HL-60 (cell line): Measurements from ENCODE around the gene SYNJ2.

Experiments used
- DNase-seq, 2 experiments: peaks; one replicate each; pipeline ENCODE4 v3.0.0-alpha.2; 2010 to 2020; ENCODE audit warnings: low read depth in 1 of 2, low spot score in 1 of 2
- H3K27ac ChIP-seq: fragments of 250-450 bp; sonication (Bioruptor Pico); replicated peaks from 2 replicates; pipeline ENCODE4 v1.5.1; 2020; ENCODE audit warnings: mild to moderate bottlenecking, moderate library complexity
- H3K27me3 ChIP-seq: fragments of 250-450 bp; sonication (Bioruptor Pico); 2 replicates; pipeline ENCODE4 v1.5.1; 2021; ENCODE audit warnings: mild to moderate bottlenecking, moderate library complexity; ENCODE audit not compliant: insufficient read depth, poor library complexity, severe bottlenecking
- H3K4me3 ChIP-seq: replicated peaks from 2 replicates; pipeline ENCODE4 v1.5.1; 2011; ENCODE audit warnings: mild to moderate bottlenecking, control low read depth, low read length; ENCODE audit not compliant: insufficient read depth
- CTCF ChIP-seq: IDR thresholded peaks from one replicate; pipeline ENCODE4 v1.5.1; 2011; ENCODE audit warnings: low read length, control low read depth, inconsistent platforms; ENCODE audit not compliant: insufficient read depth
- GABPA ChIP-seq: IDR thresholded peaks from 2 replicates; pipeline ENCODE4 v1.6.1; 2012; ENCODE audit warnings: low read depth
- POLR2AphosphoS5 ChIP-seq: IDR thresholded peaks from 2 replicates; pipeline ENCODE4 v1.6.1; 2012; ENCODE audit warnings: low read depth
- REST ChIP-seq: IDR thresholded peaks from 2 replicates; pipeline ENCODE4 v1.6.1; 2012; ENCODE audit warnings: low read depth; ENCODE audit not compliant: insufficient replicate concordance
- SPI1 ChIP-seq: IDR thresholded peaks from 2 replicates; pipeline ENCODE4 v1.6.1; 2012; ENCODE audit warnings: low read depth, mild to moderate bottlenecking, borderline replicate concordance
- long read RNA-seq: library from polyadenylated mRNA; unstranded; transcript quantifications from one replicate; pipeline ENCODE4 v2.0.0, GENCODE V29; 2020

The SYNJ2 gene
- long read RNA-seq, partial matches to known transcripts: 6 of 10 reads
- long read RNA-seq, other reads (novel, unspliced or antisense): 4 of 10 reads

GRCh38 chr6:157981395-157982101 lies at the start of gene SYNJ2:
Gene SYNJ2 (plus strand): TSS chr6:157981863. CDS start chr6:157981962, 99 bp downstream.
- DNase-seq: peak; percentile 57 to 69
- peak; percentile 52; the same call in 1 of the 2 replicates for TF ChIP-seq POLR2AphosphoS5
- TF ChIP-seq REST: no peak
- no peaks in the 10 kb centered on the region for H3K27me3 ChIP-seq
- H3K4me3 ChIP-seq: peak within 1 kb of the TSS; percentile 54
- peak within 1 kb of the TSS; percentile 55 for H3K27ac ChIP-seq

- H3K4me3 ChIP-seq: no peak overlapping the region
- H3K27me3 ChIP-seq: no peaks in the 10 kb centered on the region
- TF ChIP-seq GABPA (no peak), CTCF (no peak), POLR2AphosphoS5 (no peak), SPI1 (no peak), REST (no peak)
- no peak for DNase-seq
- H3K27ac ChIP-seq: no peak overlapping the region
These were observed 45.9 kb upstream of the SYNJ2 start for GRCh38 chr6:157935786-157936185.

GRCh38 chr6:157937318-157937717 lies 44.3 kb upstream of the SYNJ2 start:
- Histone ChIP-seq H3K27ac (no peak overlapping the region), H3K4me3 (no peak overlapping the region), H3K27me3 (no peaks in the 10 kb centered on the region)
- DNase-seq: no peak
- TF ChIP-seq POLR2AphosphoS5: no peak
- TF ChIP-seq CTCF: no peak
- TF ChIP-seq SPI1: no peak
- no peak for TF ChIP-seq REST
- no peak for TF ChIP-seq GABPA
